Gastrocnemius medialis (tissue), 4 donors: ENCODE results near the gene FGF4.

Source experiments
- CTCF ChIP-seq, 5 experiments: fragments of 450-650 bp in 3 of 5; fragments of 200-600 bp in 2 of 5; sonication (generic) in 2 of 5; IDR thresholded peaks in 4 of 5; conservative IDR thresholded peaks in 1 of 5; 1 replicate in 4 of 5; 2 replicates in 1 of 5; pipeline ENCODE4 v1.5.1; 2016 to 2019; ENCODE audit warnings: antibody characterized with exemption in 5 of 5, mild to moderate bottlenecking in 3 of 5, moderate library complexity in 3 of 5
- POLR2A ChIP-seq, 2 donors: fragments of 450-650 bp; IDR thresholded peaks; one replicate each; pipeline ENCODE4 v1.6.1; 2017; ENCODE audit warnings: antibody characterized with exemption in 2 of 2, mild to moderate bottlenecking in 2 of 2, moderate library complexity in 2 of 2

- TF ChIP-seq POLR2A (IDR thresholded peaks at IDR 0.05) (no peak), CTCF (IDR thresholded peaks at IDR 0.05 in 4 of 5, conservative IDR thresholded peaks at IDR 0.05 in 1 of 5) (no peak)
Measured at GRCh38 chr11:69820441-69820840, 45.3 kb upstream of the FGF4 start.
